CD4-positive, CD25-positive, alpha-beta regulatory T cell (primary cell): Measurements from ENCODE around the gene ANTKMT. TPM values are rescaled to one million over a fixed set of nuclear protein-coding genes. Genes with fewer than 3 reads are reported as not detected.

Experiments used
- ATAC-seq, 2 donors: fragments of 150-1000 bp; cut with Tn5 transposase; one replicate each; pipeline ENCODE4 v1.10.0; 2021; ENCODE audit warnings: low read depth in 2 of 2, moderate number of reproducible peaks in 2 of 2, moderate library complexity in 1 of 2
- DNase-seq, 3 donors: peaks; one replicate each; pipeline versions ENCODE4 v3.0.0 to v3.0.0-alpha.2; 2012 to 2022; ENCODE audit warnings: mixed read lengths in 1 of 3
- H3K27ac ChIP-seq: one replicate; pipeline ENCODE4 v1.7.0; 2013; ENCODE audit warnings: mild to moderate bottlenecking, low read length; ENCODE audit not compliant: insufficient read depth, poor library complexity, severe bottlenecking
- H3K27me3 ChIP-seq: one replicate; pipeline ENCODE4 v1.7.0; 2013; ENCODE audit warnings: low read length; ENCODE audit not compliant: control insufficient read depth, insufficient read depth
- H3K36me3 ChIP-seq: one replicate; pipeline ENCODE4 v1.7.0; 2013; ENCODE audit warnings: mild to moderate bottlenecking, low read length, moderate library complexity; ENCODE audit not compliant: control insufficient read depth, insufficient read depth
- H3K4me1 ChIP-seq: 2 replicates; pipeline ENCODE4 v1.7.0; 2013; ENCODE audit warnings: mild to moderate bottlenecking, low read length; ENCODE audit not compliant: insufficient read depth, control insufficient read depth, poor library complexity, severe bottlenecking
- H3K4me3 ChIP-seq: one replicate; pipeline ENCODE4 v1.7.0; 2013; ENCODE audit warnings: low read depth, mild to moderate bottlenecking, low read length, moderate library complexity
- H3K9me3 ChIP-seq, 2 experiments: 1 replicate in 1 of 2; 2 replicates in 1 of 2; pipeline ENCODE4 v1.7.0; 2013; ENCODE audit warnings: low read length in 2 of 2, mild to moderate bottlenecking in 1 of 2, moderate library complexity in 1 of 2; ENCODE audit not compliant: control insufficient read depth in 2 of 2
- H3K27ac Mint-ChIP-seq, 3 donors: one replicate each; pipeline ENCODE4 v1.8.0; 2020 to 2022; ENCODE audit warnings: mild to moderate bottlenecking in 3 of 3, mixed read lengths in 3 of 3, moderate library complexity in 2 of 3
- H3K27me3 Mint-ChIP-seq: one replicate; pipeline ENCODE4 v1.8.0; 2022; ENCODE audit warnings: mild to moderate bottlenecking, mixed read lengths
- H3K36me3 Mint-ChIP-seq: one replicate; pipeline ENCODE4 v1.8.0; 2020; ENCODE audit warnings: mixed read lengths
- H3K4me1 Mint-ChIP-seq, 4 donors: one replicate each; pipeline ENCODE4 v1.8.0; 2020 to 2022; ENCODE audit warnings: mixed read lengths in 4 of 4, mild to moderate bottlenecking in 1 of 4
- H3K4me3 Mint-ChIP-seq, 4 donors: one replicate each; pipeline ENCODE4 v1.8.0; 2020 to 2022; ENCODE audit warnings: mild to moderate bottlenecking in 4 of 4, mixed read lengths in 4 of 4, moderate library complexity in 3 of 4
- H3K9me3 Mint-ChIP-seq, 7 donors: one replicate each; pipeline ENCODE4 v1.8.0; 2020 to 2022; ENCODE audit warnings: mixed read lengths in 7 of 7, mild to moderate bottlenecking in 3 of 7, moderate library complexity in 2 of 7
- polyA plus RNA-seq, 4 donors: library from polyadenylated mRNA; unstranded; fragments of 300-500 nt; fragmentation: Illumina TruSeq; gene quantifications; one replicate each; pipeline ENCODE4 v1.2.3, GENCODE V29; 2021
- total RNA-seq: library from RNA; stranded (reverse); gene quantifications from one replicate; pipeline ENCODE4 v1.2.3, GENCODE V29; 2022

ANTKMT gene
- total and polyA plus RNA-seq, 5 donors from 2014 or later, result 13.6 to 85.9 (median 62.0) TPM

DNA sequence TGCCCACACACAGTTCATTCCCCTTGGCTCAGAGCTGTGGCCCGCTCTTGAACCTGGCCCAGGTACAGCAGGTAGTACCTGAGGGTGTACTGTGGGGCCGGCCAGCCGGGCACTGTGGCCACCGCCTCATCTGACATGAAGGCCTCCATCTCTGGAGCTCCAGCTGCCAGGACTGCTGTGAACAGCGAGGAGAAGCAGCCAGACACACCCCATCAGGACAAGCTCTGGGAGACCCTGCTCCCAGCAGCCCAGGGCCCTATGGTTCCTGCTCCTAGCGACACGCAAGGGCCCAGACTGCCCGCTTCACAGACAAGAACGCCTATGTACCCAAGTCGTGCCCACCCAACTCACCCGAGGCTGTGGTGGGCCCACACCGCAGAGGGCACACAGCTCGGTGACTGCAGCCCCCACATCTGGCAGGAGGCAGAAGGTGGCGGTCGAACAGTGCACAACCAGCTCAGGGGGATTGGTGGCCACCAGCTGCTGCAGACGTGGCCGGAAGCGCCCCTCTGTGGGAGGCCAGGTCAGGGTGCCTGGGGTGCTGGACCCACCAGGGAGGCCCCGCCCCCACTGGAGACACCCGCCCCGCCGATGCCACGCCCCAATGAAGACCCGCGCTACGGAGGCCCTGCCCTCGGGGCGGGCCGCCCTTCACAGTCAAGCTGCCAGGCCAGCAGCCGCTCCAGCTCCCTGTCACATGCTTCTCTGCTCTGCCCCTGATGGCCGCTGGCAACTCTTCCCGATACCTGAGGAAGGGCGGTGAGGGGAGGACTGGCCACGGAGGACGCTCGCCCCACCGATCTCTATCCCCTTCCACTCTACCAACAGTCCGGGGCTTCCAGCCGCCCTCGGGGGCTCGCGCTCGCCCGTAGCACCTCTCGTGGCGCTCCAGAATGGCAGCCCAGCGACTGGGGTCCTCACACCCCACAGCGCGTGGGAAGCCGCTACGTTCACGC, 41.8 kb upstream of the ANTKMT start:
- Histone ChIP-seq H3K4me3 (no peak overlapping the region), H3K9me3 (no peaks in the 10 kb centered on the region), H3K4me1 (peaks cover 44% of the 10 kb centered on the region), H3K36me3 (peaks cover 9% of the 10 kb centered on the region), H3K27me3 (no peaks in the 10 kb centered on the region), H3K27ac (peak overlapping the region; percentile 69)
- H3K4me1 Mint-ChIP-seq, result peaks cover 0 to 42% (median 5%) of the 10 kb centered on the region in 4 donors
- H3K4me3 Mint-ChIP-seq, result peak overlapping the region; percentile 84 to 93 (median 85)
- no peak for ATAC-seq
- H3K27ac Mint-ChIP-seq, result peak overlapping the region in 1 of 3 donors; percentile 88
- H3K9me3 Mint-ChIP-seq, result no peaks in the 10 kb centered on the region
- H3K27me3 Mint-ChIP-seq, result no peaks in the 10 kb centered on the region
- peak in 2 of 3 donors; percentile 46 to 57 for DNase-seq
- peaks cover 3% of the 10 kb centered on the region for H3K36me3 Mint-ChIP-seq

DNA sequence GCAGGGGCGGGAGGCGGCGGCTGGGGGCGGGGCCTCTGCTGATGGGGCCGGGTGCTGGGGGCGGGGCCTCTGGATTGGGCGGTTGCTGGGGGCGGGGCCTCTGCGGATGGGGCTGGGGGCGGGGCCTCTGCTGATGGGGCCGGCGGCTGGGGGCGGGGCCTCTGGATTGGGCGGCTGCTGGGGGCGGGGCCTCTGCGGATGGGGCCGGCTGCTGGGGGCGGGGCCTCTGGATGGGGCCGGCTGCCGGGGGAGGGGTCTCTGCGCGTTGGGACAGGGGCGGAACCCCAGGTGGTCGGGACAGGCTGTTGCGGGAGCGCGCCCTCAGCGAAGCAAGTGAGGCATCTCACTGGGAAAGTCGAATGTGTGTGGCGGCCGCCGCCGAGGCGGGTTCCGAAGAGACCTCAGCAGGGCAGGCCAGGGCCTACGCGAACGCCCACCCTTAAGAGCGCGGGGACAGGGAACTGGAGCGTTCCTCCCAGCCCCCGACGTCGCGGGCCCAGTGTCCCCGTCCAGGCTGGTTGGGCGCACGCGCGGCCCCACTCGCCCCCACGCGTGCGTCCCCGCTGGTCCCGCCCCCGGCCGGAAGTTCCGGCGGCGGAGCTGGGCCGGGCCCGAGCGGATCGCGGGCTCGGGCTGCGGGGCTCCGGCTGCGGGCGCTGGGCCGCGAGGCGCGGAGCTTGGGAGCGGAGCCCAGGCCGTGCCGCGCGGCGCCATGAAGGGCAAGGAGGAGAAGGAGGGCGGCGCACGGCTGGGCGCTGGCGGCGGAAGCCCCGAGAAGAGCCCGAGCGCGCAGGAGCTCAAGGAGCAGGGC, 40.9 kb upstream of the ANTKMT start, which contains the start of gene STUB1:
Gene STUB1 (plus strand): TSS at position 597 of the 811 bp plus-strand sequence. CDS start 116 bp downstream, at position 713.
- Histone ChIP-seq H3K27ac (peak within 1 kb of the TSS; percentile 81), H3K27me3 (no peaks in the 10 kb centered on the region), H3K4me3 (peak within 1 kb of the TSS; percentile 58), H3K4me1 (peaks cover 47% of the 10 kb centered on the region), H3K36me3 (peaks cover 9% of the 10 kb centered on the region), H3K9me3 (no peaks in the 10 kb centered on the region)
- H3K27ac Mint-ChIP-seq, result peak within 1 kb of the TSS in 2 of 3 donors; percentile 71 to 73
- H3K9me3 Mint-ChIP-seq, result no peaks in the 10 kb centered on the region
- H3K4me1 Mint-ChIP-seq, result peaks cover 0 to 41% (median 5%) of the 10 kb centered on the region in 4 donors
- ATAC-seq, result peak; percentile 41 to 42
- peak; percentile 81 to 84 (median 81) for DNase-seq
- H3K27me3 Mint-ChIP-seq, result no peaks in the 10 kb centered on the region
- peak within 1 kb of the TSS; percentile 83 to 93 (median 88) for H3K4me3 Mint-ChIP-seq
- H3K36me3 Mint-ChIP-seq, result peaks cover 3% of the 10 kb centered on the region

DNA sequence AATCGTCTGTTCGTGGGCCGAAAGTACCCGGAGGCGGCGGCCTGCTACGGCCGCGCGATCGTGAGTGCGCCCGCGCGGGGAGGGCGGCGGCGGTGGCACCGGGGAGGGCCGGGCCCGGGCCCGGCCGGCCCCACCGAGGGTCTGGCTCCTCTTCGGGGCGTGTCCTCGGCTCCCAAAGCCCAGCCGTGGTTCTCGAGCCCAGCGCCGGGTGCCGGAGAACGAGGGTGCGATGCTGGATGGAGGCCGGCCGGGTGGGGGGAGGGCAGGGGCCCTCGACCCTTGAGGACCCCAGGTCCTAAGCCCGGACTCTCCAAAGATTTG, 40.4 kb upstream of the ANTKMT start:
- Histone ChIP-seq H3K4me3 (peak overlapping the region; percentile 58), H3K27ac (peak overlapping the region; percentile 81), H3K9me3 (no peaks in the 10 kb centered on the region), H3K4me1 (peaks cover 44% of the 10 kb centered on the region), H3K36me3 (peaks cover 9% of the 10 kb centered on the region), H3K27me3 (no peaks in the 10 kb centered on the region)
- H3K9me3 Mint-ChIP-seq, result no peaks in the 10 kb centered on the region
- ATAC-seq (no peak), DNase-seq (no peak)
- peaks cover 3% of the 10 kb centered on the region for H3K36me3 Mint-ChIP-seq
- H3K27ac Mint-ChIP-seq, result no peak overlapping the region
- peaks cover 0 to 38% (median 5%) of the 10 kb centered on the region in 4 donors for H3K4me1 Mint-ChIP-seq
- no peaks in the 10 kb centered on the region for H3K27me3 Mint-ChIP-seq
- peak overlapping the region; percentile 76 to 86 (median 76) for H3K4me3 Mint-ChIP-seq

DNA sequence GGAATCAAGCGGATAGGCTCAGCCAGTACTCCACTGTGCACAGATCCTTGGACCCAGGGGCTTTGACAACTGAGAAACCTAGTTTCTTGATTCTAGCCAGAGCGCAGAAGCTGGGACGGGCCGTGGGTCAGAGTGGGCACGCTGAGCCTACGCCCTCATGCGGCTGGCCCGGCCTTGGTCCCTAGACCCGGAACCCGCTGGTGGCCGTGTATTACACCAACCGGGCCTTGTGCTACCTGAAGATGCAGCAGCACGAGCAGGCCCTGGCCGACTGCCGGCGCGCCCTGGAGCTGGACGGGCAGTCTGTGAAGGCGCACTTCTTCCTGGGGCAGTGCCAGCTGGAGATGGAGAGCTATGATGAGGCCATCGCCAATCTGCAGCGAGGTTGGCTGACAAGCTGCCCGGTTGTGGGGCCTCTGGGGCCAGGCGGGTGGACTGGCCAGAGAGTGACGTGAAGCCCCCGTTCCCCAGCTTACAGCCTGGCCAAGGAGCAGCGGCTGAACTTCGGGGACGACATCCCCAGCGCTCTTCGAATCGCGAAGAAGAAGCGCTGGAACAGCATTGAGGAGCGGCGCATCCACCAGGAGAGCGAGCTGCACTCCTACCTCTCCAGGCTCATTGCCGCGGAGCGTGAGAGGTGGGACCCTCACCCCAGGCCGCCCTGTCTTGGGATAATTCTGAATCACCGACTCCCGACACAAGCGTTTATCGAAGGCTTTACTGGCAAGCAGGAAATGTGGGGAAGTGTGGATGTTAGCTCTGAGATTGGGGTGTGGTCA, 39.8 kb upstream of the ANTKMT start:
- no peaks in the 10 kb centered on the region for H3K9me3 ChIP-seq
- H3K27me3 Mint-ChIP-seq, result no peaks in the 10 kb centered on the region
- no peaks in the 10 kb centered on the region for H3K27me3 ChIP-seq
- H3K27ac Mint-ChIP-seq, result peak overlapping the region in 1 of 3 donors; percentile 69
- H3K4me1 Mint-ChIP-seq, result peaks cover 0 to 44% (median 5%) of the 10 kb centered on the region in 4 donors
- H3K9me3 Mint-ChIP-seq, result no peaks in the 10 kb centered on the region
- no peak for DNase-seq
- H3K36me3 Mint-ChIP-seq, result peaks cover 3% of the 10 kb centered on the region
- peaks cover 9% of the 10 kb centered on the region for H3K36me3 ChIP-seq
- H3K4me3 Mint-ChIP-seq, result peak overlapping the region; percentile 76 to 86 (median 76)
- H3K4me3 ChIP-seq, result peak overlapping the region; percentile 58
- ATAC-seq, result no peak
- peaks cover 43% of the 10 kb centered on the region for H3K4me1 ChIP-seq
- H3K27ac ChIP-seq, result peak overlapping the region; percentile 81

DNA sequence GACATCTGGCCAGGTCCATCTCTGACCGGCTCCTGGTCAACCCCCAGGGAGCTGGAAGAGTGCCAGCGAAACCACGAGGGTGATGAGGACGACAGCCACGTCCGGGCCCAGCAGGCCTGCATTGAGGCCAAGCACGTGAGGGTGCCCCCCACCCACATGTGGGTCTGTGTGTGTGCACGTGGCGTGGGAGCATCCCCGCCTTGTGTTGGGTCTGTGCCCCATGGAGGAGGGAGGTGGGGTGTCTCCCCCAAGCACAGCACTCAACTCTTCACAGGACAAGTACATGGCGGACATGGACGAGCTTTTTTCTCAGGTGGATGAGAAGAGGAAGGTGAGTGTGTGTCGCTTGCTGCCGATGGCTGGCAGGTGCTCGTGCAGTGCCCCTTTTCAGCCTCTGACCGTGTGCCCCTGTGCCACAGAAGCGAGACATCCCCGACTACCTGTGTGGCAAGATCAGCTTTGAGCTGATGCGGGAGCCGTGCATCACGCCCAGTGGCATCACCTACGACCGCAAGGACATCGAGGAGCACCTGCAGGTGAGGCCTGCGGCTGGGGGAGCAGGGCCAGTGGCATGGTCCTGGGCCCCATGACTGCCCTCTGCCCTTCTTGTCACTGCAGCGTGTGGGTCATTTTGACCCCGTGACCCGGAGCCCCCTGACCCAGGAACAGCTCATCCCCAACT, 39.1 kb upstream of the ANTKMT start:
- no peaks in the 10 kb centered on the region for H3K9me3 Mint-ChIP-seq
- no peaks in the 10 kb centered on the region for H3K27me3 Mint-ChIP-seq
- H3K4me3 Mint-ChIP-seq, result peak overlapping the region; percentile 76 to 86 (median 76)
- H3K36me3 Mint-ChIP-seq, result peaks cover 3% of the 10 kb centered on the region
- ATAC-seq, result no peak
- no peak overlapping the region for H3K4me3 ChIP-seq
- peaks cover 9% of the 10 kb centered on the region for H3K36me3 ChIP-seq
- H3K9me3 ChIP-seq, result no peaks in the 10 kb centered on the region
- H3K27ac ChIP-seq, result no peak overlapping the region
- H3K4me1 Mint-ChIP-seq, result peaks cover 0 to 41% (median 5%) of the 10 kb centered on the region in 4 donors
- H3K27ac Mint-ChIP-seq, result peak overlapping the region in 2 of 3 donors; percentile 69 to 85
- no peaks in the 10 kb centered on the region for H3K27me3 ChIP-seq
- peaks cover 43% of the 10 kb centered on the region for H3K4me1 ChIP-seq
- DNase-seq, result no peak

DNA sequence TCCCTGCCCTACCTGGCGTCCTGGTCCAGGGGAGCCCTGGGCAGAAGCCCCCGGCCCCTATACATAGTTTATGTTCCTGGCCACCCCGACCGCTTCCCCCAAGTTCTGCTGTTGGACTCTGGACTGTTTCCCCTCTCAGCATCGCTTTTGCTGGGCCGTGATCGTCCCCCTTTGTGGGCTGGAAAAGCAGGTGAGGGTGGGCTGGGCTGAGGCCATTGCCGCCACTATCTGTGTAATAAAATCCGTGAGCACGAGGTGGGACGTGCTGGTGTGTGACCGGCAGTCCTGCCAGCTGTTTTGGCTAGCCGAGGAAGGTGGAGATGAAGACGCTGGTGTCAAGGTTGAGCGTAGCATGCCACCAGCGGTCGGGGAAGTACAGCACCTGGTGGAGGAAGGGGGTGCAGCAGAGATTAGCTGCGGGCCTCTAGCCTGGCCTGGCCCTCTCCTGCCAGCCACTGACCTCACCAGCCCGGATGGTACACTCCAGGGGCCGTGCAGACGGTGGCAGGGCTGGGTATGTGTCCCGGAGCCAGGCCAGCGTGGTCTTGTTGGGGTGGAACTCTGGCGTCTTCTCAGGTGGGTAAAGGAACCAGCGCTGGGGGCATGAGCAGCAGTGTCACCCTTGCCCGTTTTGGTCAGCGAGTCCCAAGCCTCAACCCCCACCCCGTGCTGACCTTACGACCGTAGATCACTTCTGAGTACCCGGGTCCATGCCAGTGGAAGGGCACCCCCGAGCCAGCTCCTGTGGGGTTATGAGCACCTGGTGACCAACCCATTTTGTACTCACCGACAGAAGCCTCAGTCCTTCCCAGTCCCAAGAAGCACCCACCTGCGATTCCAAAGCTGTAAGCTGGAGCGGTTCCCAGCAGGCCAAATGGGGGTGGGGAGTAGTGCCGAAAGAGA, 38.2 kb upstream of the ANTKMT start:
- Mint-ChIP-seq H3K4me3 (peak overlapping the region; percentile 76 to 86 (median 80)), H3K36me3 (peaks cover 3% of the 10 kb centered on the region), H3K9me3 (no peaks in the 10 kb centered on the region), H3K27me3 (no peaks in the 10 kb centered on the region), H3K4me1 (peaks cover 0 to 38% (median 5%) of the 10 kb centered on the region in 4 donors), H3K27ac (peak overlapping the region in 2 of 3 donors; percentile 85 to 86)
- ATAC-seq (no peak), DNase-seq (no peak)
- Histone ChIP-seq H3K27me3 (no peaks in the 10 kb centered on the region), H3K36me3 (peaks cover 12% of the 10 kb centered on the region), H3K4me1 (peaks cover 43% of the 10 kb centered on the region), H3K4me3 (no peak overlapping the region), H3K9me3 (no peaks in the 10 kb centered on the region), H3K27ac (peak overlapping the region; percentile 73)
